Right lung (tissue), 5 donors: ENCODE measurements around the gene PCDHA1. TPM values are rescaled to one million over a fixed set of nuclear protein-coding genes. Genes with fewer than 3 reads are reported as not detected.

ENCODE experiments used
- DNase-seq, 2 donors: peaks; one replicate each; pipeline ENCODE4 v3.0.0-alpha.2; 2013
- polyA plus RNA-seq, 5 donors: library from polyadenylated mRNA; unstranded; fragments of 120-200 nt; gene quantifications; one replicate each; pipeline versions ENCODE4 v1.2.1 to v1.2.3, GENCODE V29; 2013; ENCODE audit warnings: inconsistent platforms in 1 of 5, low replicate concordance in 1 of 5; ENCODE audit not compliant: insufficient read length in 5 of 5, insufficient read depth in 1 of 5

The PCDHA1 gene
- polyA plus RNA-seq, 5 donors = 0.07 to 0.18 (median 0.09) TPM

DNA sequence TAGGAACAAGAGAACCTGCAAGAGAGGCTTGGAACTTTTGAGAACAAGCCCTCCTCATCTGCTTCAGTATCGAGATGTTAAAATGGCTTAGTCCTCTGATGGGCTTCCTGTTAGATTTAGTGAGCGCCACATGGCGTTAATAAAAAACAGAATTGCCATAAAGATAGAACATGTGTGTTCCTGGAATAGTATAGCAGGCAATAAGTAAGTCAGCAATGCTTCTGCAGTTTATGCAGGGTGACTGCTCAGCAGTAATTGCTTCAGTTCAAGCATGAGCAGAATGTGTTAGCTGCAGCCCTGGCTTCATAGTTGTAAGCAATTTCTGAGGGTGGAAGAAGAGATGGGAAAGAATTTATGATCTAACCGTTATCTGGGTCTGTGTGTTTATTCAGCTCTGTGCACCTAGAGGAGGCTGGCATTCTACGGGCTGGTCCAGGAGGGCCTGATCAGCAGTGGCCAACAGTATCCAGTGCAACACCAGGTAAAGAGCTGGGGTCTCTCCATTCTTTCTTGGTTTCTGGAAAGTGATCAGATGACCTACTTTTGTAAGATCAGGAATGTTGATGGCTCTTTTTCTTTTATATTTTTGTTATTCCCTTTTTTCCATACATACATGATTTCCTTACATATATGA, 196.3 kb downstream of the PCDHA1 start:
- DNase-seq = no peak

DNA sequence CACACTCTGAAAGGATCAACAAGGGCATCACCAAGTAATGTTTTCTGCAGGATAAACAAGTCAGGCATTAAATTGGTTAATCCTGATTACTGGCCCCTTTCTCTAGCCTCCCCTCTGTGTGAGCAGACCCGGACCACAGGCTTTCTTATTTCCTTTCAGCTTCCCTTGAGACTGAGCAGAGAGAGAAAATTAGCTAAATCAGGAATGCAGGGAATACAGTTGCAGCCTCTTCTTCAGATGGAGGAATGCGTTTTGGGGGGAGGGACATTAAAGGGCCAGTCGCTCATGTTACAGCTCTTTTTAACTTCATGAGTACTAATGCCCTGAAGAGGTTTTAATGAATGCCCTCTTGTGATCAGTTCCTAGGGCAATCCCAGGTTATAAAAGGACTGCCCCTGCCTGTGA, 200.2 kb downstream of the PCDHA1 start:
- DNase-seq = no peak

DNA sequence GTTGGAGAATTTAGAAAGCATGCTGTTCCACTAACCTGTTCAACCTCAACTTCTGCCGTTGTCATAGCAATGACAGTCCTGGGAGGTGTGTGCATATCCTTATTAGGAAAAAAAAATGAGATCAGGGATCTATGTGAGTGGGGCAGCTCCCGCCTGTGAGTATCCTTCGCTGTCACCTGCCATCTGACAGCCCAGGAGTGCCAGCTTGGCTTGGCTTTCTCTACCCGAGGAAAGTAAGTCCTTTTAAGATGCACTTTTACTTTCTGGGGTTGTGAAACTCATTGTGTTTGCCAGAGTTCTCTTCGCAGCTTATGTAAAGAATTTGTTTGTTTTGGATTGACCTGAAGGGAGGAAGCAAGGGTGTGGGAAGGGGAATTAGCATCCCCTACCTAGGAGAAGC, 202.2 kb downstream of the PCDHA1 start:
- no peak for DNase-seq

DNA sequence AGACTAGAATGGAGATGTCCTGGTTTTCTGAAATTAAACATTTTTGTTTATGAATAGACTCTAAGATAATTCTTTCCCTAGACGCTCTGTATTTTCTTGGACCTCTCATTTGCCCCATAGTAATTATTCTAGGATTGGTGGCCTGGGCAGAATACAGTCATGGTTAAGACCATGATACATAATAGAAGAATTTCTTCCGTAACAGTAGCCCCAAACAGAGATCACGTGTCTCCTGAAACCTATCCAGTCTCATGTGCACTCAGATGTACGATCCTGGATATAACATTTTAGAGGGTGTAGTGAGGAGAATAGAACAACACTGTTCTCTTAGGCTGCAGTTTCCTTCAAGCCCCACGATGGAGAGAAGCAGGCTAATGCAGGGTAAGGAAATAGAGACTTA, 202.7 kb downstream of the PCDHA1 start:
- DNase-seq = no peak

DNA sequence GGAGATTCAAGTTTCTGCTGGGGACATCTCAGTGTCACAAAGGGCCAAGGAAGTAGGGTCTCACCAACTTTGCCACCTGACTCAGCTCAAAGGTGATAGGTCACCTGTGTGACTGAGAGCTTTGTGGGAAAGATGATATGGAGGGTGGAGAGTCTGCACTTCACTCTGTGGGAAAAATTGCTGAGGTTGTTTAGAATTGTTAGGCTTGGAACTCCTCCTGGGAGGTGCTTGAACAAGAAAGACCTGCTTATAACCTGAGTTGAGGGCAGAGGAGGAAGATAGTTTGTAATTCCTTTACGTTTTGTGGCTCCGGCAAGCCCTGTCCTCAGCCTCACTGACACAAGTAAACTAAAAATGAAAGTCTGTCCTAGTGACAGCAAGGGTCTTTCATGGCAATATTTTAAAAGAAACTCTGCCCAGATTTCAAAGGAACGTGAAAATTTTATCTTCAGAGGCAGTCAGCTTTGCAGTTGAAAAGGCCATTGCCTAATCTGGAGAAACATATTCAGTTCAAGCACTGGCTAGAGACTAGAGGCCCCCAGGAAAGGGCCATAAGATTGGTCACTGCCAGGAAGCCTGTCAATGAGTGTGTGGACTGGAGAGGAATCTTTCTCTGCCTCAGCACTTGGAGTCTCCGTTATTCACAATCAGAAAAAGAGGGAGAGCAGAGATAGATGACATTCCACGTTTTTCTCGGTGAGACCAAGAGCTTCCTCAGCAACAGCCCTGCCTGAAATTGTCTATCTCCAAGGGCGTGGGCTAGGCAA, 203.5 kb downstream of the PCDHA1 start:
- no peak for DNase-seq

DNA sequence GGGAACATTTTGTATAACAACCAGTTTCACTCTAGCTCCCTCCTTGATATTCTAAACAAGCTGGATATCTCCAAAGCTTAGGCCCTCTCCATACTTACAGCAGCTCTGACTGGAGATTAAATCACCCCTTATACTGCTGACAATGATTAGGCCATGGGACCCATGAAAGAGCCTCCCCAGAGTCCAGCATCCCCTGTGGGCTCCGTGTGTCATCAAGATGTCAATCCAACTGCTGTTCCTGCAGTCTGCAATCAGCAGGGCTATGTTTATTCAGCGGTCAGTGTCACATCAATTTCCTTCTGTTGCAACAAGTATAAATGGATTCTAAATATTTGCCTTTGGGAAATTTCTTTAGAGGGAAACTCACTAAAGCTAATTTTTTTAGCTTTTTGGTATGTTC, 206.9 kb downstream of the PCDHA1 start:
- no peak for DNase-seq

DNA sequence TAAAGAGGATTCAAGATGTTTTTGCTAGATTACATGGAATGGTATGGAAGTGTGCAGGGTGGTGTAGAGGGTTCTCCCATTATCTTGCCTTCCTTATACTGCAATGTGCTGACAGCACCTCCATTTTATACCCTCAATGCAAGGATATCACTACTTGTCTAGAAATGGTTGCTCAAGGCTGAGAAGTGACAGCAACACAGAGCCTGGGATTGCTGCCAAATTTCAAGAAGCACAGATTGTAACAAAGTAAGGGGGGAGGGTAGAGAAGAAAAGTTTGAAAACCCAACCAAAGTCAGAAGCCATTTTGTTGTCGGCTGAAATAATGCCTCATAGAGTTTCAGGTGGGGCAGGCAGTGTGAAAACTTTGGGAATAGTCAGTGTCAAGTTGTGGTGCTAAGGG, 210.1 kb downstream of the PCDHA1 start:
- no peak for DNase-seq

DNA sequence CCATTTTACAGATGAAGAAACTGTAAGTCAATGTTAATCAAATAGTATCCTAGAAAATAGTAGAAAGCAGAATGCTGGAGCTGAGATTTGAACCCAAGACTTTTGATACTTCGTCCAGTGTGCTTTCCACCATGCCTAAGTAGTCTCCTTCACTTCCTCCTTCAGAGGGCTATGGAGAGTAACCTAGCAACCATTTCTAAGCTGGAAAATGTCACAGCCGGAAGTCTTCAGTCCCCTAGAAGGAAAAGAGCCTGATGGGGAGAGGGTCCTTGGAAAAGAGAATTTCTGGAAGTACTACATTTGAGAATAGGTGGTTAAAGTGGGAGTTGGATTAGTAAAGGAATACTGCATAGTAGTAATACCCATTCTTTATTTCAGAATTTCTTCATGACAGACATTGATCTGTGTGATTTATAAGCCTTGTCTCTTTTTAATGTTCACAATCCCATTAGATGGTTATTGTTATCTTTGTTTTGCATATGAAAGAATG, 213.0 kb downstream of the PCDHA1 start:
- DNase-seq = no peak

DNA sequence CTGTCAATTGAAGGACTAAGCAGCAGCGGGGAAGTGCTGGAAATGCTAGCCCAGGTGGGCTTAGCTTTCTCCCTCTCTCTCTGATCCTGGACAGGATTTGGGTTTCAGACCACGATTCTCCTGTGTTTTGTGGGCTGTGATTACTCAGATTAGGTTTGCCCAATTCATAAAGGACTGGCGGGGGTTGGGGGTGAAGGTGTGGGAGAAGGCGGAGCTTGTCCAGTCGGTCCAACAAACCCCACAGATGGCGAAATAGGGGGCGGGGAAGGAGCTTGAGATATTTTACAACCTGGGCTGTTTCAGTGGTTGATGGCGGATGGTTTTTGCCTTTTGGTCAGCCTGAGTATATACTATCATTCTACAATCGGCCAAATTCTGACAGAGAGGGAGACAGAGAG, 215.5 kb downstream of the PCDHA1 start:
- DNase-seq = no peak

DNA sequence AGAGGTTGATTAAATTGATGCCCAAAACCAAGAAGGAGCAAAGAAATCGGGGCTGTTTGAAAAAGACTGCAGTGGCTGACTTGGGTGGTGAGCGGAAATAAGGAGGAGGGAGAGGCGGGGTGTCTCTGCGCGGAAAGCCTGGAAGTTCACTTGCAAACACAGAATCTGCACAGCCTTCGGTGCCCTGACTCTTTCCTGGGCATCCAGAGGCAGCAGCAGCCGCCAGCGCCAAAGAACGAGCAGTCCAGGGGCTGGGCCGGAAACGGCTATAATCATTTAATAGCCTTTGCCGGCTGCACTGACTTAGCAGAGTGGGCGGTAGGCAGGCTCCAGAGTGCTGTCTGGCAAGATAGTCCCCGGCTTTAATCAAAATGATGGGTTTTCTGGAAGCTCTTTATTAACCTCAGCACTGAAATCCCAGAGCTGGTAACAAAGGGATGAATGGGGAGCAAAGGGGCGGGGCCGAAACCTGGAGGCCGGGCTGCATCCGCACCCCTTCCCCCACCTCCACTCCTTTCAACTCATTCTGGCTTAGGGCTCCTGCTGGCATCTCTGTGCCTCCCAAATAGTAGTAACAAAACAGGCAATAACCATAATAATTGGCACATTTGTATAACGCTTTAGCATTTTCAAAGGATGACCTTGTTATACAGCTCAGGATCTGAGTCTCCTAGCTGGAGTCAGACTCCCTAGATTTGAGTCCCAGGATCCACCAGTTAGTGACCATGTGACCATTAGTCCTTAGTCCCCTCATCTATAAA, 216.1 kb downstream of the PCDHA1 start:
- no peak for DNase-seq

DNA sequence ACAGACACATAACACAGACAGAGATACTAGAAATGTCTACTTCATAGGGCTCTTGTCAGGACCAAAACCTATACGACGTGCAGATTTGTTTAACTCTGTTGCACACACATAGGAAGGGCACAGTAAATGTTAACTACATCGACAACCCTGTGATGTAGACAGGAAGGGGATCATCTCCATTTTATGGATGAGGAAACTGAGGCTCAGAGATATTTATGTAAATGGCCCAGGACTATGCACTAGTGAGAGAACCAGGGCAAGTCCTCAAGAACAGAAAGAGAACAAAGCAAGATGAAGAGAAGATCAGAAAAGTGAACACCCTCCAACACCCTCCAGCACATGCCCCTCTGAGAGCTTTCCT, 216.6 kb downstream of the PCDHA1 start:
- no peak for DNase-seq

DNA sequence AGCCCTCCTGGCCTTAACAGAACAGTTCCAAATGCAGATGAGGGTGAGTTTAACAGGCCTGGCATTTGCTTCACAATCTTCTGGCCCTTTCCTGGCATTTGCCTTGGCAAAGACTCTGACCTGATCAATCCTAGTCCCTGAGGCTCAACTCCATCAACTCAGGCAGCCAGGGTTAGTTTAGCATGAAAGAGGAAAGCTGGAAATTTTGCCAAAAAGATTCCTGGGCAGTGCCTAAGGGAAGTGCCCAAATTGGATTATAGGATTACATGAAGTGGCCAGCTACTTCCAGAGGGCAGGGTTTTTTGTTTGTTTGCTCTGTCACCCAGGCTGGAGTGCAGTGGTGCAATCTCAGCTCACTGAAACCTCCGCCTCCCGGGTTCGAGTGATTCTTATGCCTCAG, 217.1 kb downstream of the PCDHA1 start:
- no peak for DNase-seq

DNA sequence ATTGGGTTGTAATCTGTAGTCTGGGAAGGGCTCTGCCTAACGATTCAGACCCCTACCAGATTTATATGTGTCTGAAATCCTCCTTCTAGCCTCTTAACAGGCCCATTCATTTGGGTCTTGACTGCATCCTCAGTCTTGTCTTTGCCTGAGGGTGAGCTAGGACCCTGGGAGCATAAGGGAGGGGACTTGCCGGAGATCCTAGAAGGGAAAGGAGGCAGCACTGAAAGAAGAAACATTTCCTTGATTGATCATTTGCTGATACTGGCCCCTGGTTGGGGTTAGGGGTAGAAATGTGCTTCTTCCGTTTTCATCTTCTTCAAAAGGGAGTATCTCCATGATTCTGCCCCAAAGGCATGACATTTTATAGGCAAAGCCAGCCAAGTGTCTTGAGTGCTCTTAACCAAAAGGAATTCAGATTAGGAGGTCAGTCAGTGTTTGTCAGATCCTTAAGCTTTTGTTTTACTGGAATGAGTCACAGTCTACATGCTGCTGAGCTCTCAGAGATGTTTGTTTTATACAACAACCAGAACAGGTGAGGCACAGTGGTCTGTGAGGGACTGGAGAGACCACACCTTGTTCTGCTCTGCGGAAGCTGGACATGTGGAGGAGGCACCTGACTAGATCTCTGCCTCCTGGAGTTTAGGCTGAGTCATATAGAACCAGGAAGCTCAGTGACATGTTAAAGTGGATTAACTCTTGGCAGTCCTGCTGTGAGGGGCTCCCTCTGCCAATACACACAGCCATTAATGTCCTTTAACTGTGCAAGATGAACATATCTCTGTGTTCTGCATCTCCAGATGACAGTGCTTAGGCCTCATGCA, 218.1 kb downstream of the PCDHA1 start:
- DNase-seq = no peak

DNA sequence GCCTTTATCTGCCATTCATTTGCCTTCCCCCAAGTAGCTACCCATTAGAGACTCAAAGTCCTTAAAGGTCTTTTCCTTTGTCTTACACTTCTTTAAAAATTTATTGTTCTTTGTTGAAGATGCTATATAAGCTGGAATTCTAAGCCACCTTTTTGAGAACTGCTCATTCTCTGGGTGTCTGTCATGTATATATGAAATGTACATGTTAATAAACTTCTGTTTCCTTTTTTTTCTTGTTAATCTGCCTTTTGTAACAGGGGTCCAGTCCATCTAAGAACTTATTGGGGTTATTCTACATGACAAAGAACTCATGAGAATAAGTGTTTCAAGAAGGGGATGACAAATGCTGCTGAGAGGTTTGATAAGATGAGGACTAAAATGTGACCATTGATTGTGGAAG, 221.9 kb downstream of the PCDHA1 start:
- no peak for DNase-seq

DNA sequence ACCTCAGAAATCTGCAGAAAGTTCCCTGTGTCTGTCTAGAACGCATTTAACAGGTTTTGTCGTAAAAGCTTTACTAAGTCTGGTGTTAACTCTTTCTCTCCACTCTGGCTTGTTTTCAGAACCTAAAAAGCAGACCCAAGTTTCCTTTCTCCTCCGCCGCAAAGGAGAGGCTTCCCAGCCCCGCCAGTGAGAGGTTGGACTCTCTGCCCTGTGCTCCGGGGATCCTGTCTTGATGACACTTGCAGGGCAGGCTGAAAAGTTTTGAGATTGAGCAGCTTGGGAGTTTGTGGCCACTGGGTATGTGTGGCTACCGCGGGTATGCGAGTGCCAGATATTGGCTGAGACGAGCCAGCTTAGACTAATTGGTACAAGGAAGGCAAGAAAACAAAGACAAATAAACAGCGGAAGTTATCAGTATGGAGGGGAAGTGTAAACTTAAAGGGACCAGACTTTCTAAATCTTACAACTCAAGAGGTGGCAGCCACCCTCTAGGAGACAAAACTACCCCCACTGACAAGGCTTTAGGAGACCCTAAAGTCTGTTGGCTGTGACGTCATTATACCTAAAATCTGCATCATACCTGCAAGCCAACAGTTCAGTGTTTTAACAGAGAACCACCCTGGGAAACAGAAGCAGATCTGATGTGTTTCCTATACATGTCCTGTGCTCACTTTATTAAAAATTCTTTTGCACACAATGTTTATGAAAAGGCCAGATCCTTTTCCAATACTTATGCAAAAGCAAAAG, 224.3 kb downstream of the PCDHA1 start:
- no peak for DNase-seq

DNA sequence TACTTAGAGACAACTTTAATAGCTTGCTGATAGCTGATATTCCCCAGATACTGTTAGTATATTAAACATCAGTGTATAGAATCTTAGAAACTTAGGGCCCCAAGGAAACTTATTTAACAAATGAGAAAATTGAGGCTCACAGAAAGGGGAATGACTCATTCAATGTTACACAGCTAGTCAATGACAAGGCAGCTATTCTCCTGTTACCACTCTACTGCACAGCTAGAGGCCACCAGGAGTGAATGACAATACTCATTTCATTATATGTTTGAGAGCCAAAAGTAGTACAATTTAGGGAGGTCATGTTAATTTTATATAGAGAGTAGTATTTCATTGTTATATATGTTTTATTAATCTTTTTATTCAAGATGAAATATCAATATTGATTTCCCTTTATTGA, 232.0 kb downstream of the PCDHA1 start:
- DNase-seq = no peak

DNA sequence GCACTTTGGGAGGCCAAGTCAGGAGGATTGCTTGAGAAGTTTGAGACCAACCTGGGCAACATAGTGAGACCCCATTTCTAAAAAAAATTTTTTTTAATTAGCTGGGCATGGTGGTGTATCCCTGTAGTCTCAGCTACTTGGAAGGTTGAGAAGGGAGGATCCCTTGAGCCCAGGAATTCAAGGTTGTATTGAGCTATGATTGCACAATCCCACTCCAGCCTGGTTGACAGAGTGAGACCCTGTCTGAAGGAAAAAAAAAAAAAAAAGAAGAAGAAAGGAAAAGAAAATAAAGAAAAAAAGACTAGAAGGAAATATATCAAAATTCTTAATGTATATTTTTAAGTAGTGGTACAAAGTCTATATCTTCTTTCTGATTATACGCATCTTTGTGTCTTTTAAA, 236.4 kb downstream of the PCDHA1 start:
- DNase-seq = no peak

DNA sequence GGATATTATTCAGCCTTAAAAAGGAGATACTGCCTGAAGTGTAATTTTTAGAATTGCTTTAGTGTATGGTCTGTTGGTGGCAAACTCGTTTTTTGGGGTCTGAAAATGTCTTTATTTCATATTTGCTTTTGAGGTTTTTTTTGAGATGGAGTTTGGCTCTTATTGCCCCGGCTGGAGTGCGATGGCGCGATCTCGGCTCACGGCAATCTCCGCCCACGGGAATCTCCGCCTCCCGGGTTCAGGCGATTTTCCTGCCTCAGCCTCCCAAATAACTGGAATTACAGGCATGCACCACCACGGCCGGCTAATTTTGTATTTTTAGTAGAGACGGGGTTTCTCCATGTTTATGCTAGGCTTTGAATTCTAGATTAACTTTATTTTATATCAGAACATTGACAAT, 245.1 kb downstream of the PCDHA1 start:
- no peak for DNase-seq

DNA sequence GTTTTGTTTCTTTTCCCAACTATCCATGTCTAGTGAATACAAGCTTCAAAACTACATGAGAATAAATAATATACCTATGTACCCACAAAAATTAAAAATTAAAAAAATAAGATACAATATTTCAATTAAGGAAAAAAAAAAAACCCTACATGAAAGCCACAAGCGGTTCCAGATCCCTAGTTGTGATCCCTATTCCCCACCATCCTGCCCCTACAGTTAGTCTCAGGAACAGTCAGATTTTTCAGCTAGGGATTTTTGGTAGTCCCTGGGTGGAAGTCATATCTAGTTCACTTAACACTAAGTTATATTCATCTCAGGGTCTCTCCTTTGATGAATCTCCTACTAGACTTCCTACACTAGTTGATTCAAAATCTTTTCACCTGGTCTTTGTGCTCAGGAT, 246.7 kb downstream of the PCDHA1 start:
- no peak for DNase-seq

DNA sequence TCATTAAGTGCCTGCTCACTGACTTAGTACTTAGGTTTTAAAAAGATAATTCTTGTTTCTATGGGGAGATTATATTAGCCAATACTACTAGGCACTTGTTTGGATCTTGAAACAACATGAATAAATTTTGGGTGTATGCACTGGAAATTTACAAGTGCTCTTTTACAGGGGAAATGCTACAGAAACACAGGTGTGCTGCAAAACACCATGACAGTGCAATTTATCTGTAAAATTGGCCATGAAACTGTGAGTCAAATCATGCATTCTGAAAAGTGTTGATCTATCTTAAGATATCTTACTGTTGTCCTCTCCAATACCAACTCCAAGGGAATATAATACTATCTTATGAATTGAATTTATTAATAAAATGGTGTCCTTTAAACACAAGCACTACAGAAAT, 253.1 kb downstream of the PCDHA1 start:
- no peak for DNase-seq

DNA sequence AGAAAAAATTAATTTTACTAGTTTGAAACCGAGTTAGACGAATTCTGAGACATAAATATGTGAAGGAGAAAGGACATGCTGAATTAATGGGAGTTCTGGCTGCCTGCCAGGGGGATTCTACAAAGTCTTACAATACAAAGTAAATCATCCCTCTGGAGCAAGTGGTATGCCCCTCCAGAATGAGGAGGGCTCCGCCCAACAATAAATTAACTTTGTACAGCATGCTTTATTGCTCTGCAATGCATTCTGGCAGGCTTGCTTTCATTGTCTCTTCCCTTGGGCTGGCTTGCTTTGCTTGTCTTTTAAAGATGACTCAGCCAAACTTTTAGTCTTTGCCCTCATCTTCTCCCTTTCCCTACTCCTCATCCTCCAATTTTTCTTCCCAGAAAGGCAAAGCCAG, 253.6 kb downstream of the PCDHA1 start:
- no peak for DNase-seq
